ENCODE data around the gene GYPA. TPM values are rescaled to one million over a fixed set of nuclear protein-coding genes. Genes with fewer than 3 reads are reported as not detected.

The GYPA gene
- total RNA-seq, 3 donors from 2014 or later (not counting 1 experiment from before 2014, with no cell fraction given) = not detected

DNA sequence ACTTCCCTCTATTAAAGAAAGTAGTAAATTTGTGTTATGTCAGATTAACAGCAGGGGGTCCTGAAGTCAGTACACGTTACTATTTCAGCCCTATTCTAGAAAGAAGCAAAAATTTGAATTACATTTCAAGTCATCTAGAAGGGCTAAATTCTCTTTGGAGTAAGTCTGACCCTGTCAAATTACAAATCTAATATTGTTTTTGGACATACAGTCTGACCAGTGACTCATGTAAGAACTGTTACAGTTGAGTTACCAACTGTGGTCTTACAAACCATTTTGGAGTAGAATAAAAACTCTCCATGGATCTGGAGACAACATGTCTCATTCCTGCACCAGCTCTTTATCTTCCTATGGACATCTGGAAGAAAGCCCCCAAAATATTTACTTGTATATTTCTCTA is 36.0 kb upstream of the GYPA start:
- Histone ChIP-seq H3K4me1 (ENCODE audit: control insufficient read depth, insufficient read depth, low read length) (no peaks in the 10 kb centered on the region), H3K9me3 (ENCODE audit: control insufficient read depth, insufficient read depth, low read length) (no peaks in the 10 kb centered on the region), H3K27ac (ENCODE audit: low read length) (no peak overlapping the region), H3K27me3 (ENCODE audit: control insufficient read depth, insufficient read depth, low read length) (no peaks in the 10 kb centered on the region), H3K36me3 (ENCODE audit: control insufficient read depth, insufficient read depth, low read length) (no peaks in the 10 kb centered on the region), H3K4me3 (ENCODE audit: low read length) (no peak overlapping the region)
- Mint-ChIP-seq H3K4me3 (no peak overlapping the region), H3K36me3 (no peaks in the 10 kb centered on the region), H3K27me3 (ENCODE audit: low read depth in 2 of 2) (no peaks in the 10 kb centered on the region), H3K27ac (no peak overlapping the region), H3K4me1 (no peaks in the 10 kb centered on the region), H3K9me3 (no peaks in the 10 kb centered on the region)
- DNase-seq (no peak), ATAC-seq (no peak)
- WGBS (ENCODE audit: insufficient coverage) = 67% methylated on average over 1 of the region's 1 CpG
- TF ChIP-seq CTCF (IDR thresholded peaks at IDR 0.05) = no peak
- intact Hi-C loops (cut with micrococcal nuclease) = no loop called here

- Mint-ChIP-seq H3K27ac (no peak overlapping the region), H3K36me3 (no peaks in the 10 kb centered on the region), H3K4me3 (no peak overlapping the region), H3K27me3 (ENCODE audit: low read depth in 2 of 2) (peaks cover 5% of the 10 kb centered on the region in 2 donors), H3K9me3 (no peaks in the 10 kb centered on the region), H3K4me1 (no peaks in the 10 kb centered on the region)
- no peak overlapping the region for H3K27ac ChIP-seq (ENCODE audit: low read length)
- peak; percentile 51 for TF ChIP-seq CTCF (IDR thresholded peaks at IDR 0.05)
- DNase-seq (peak in 1 of 2 donors; percentile 67), ATAC-seq (peak in 2 of 3 donors; percentile 59 to 60)
- H3K4me3 ChIP-seq (ENCODE audit: low read length) = no peak overlapping the region
- H3K36me3 ChIP-seq (ENCODE audit: control insufficient read depth, insufficient read depth, low read length) = no peaks in the 10 kb centered on the region
- no peaks in the 10 kb centered on the region for H3K4me1 ChIP-seq (ENCODE audit: control insufficient read depth, insufficient read depth, low read length)
- WGBS (ENCODE audit: insufficient coverage) = 3% methylated on average over 4 of the region's 5 CpGs
- intact Hi-C loops (cut with micrococcal nuclease) = loop anchor here (1.0 to 5.0 kb wide), 3 partner anchors 887 to 1443 kb away; partner anchors contain the start of gene MMAA
- H3K9me3 ChIP-seq (ENCODE audit: control insufficient read depth, insufficient read depth, low read length) = no peaks in the 10 kb centered on the region
- no peaks in the 10 kb centered on the region for H3K27me3 ChIP-seq (ENCODE audit: control insufficient read depth, insufficient read depth, low read length)
These were observed 34.0 kb upstream of the GYPA start for GRCh38 chr4:144174401-144175067.

DNA sequence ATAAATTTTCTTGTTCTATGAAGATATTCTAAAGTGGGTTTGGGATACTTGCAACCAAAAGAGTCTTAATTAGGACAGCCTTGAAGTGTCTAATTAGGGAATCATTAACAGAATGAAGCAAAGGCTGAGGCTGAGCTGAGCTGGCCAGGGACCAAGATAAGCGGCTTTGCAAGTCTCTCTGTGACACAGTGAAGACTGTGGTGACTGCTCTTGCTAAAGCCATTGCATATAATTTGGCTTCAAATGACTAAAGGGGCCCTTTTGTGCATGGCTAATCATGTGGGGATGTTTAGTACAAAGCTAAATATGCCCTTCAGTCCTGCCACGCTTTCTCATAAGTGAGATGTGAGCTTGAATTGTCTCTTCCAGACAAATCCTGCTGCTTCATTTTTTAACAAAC is 31.2 kb upstream of the GYPA start:
- Mint-ChIP-seq H3K4me3 (no peak overlapping the region), H3K27me3 (ENCODE audit: low read depth in 2 of 2) (peaks cover 13 to 26% of the 10 kb centered on the region in 2 donors), H3K4me1 (no peaks in the 10 kb centered on the region), H3K27ac (no peak overlapping the region), H3K36me3 (no peaks in the 10 kb centered on the region), H3K9me3 (no peaks in the 10 kb centered on the region)
- ATAC-seq (no peak), DNase-seq (no peak)
- no peak for TF ChIP-seq CTCF (IDR thresholded peaks at IDR 0.05)
- no peaks in the 10 kb centered on the region for H3K36me3 ChIP-seq (ENCODE audit: control insufficient read depth, insufficient read depth, low read length)
- WGBS (ENCODE audit: insufficient coverage) = 88% methylated on average over 2 of the region's 2 CpGs
- no peak overlapping the region for H3K27ac ChIP-seq (ENCODE audit: low read length)
- intact Hi-C loops (cut with micrococcal nuclease) = loop anchor here (5.0 kb wide), 2 partner anchors 1386 to 1446 kb away; partner anchors contain the start of gene MMAA
- H3K27me3 ChIP-seq (ENCODE audit: control insufficient read depth, insufficient read depth, low read length) = no peaks in the 10 kb centered on the region
- no peaks in the 10 kb centered on the region for H3K9me3 ChIP-seq (ENCODE audit: control insufficient read depth, insufficient read depth, low read length)
- no peak overlapping the region for H3K4me3 ChIP-seq (ENCODE audit: low read length)
- no peaks in the 10 kb centered on the region for H3K4me1 ChIP-seq (ENCODE audit: control insufficient read depth, insufficient read depth, low read length)

DNA sequence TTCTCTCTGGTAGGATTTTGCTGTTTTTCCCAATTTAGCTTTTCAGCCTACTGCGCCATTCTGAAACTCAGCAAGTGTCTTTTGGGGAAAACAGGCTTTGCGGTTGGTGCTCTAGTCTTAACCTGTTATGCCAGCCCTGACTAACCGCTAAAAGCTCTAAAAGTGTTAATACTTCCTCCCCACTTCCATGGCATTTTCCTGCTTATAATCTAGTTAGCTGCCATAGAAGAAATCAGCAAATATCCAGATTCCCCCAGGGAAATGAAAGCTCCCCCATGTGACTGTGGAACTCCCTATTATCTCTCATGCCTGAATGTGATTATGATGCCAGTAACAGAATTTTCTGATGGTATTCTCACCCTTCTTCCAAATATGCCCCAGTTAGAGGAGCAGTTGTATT is 28.7 kb upstream of the GYPA start:
- no peaks in the 10 kb centered on the region for H3K27me3 ChIP-seq (ENCODE audit: control insufficient read depth, insufficient read depth, low read length)
- peaks cover 13 to 26% of the 10 kb centered on the region in 2 donors for H3K27me3 Mint-ChIP-seq (ENCODE audit: low read depth in 2 of 2)
- no peaks in the 10 kb centered on the region for H3K36me3 Mint-ChIP-seq
- no peaks in the 10 kb centered on the region for H3K36me3 ChIP-seq (ENCODE audit: control insufficient read depth, insufficient read depth, low read length)
- 95% methylated on average over 3 of the region's 3 CpGs for WGBS (ENCODE audit: insufficient coverage)
- no peaks in the 10 kb centered on the region for H3K4me1 ChIP-seq (ENCODE audit: control insufficient read depth, insufficient read depth, low read length)
- no peak overlapping the region for H3K4me3 Mint-ChIP-seq
- no peaks in the 10 kb centered on the region for H3K9me3 ChIP-seq (ENCODE audit: control insufficient read depth, insufficient read depth, low read length)
- peaks cover 0 to 3% of the 10 kb centered on the region in 2 donors for H3K9me3 Mint-ChIP-seq
- DNase-seq (no peak), ATAC-seq (no peak)
- H3K27ac ChIP-seq (ENCODE audit: low read length) = no peak overlapping the region
- no peak overlapping the region for H3K27ac Mint-ChIP-seq
- intact Hi-C loops (cut with micrococcal nuclease) = no loop called here
- TF ChIP-seq CTCF (IDR thresholded peaks at IDR 0.05) = no peak
- no peaks in the 10 kb centered on the region for H3K4me1 Mint-ChIP-seq
- no peak overlapping the region for H3K4me3 ChIP-seq (ENCODE audit: low read length)
